Suprapubic skin (tissue), 4 donors: ENCODE data around the gene RHEB. TPM values are rescaled to one million over a fixed set of nuclear protein-coding genes. Genes with fewer than 3 reads are reported as not detected.

Source experiments
- DNase-seq, 2 donors: peaks; one replicate each; pipeline ENCODE4 v3.0.0-alpha.2; 2019; ENCODE audit warnings: low spot score in 2 of 2
- H3K27ac ChIP-seq: fragments of 200-600 bp; sonication (generic); one replicate; pipeline ENCODE4 v1.5.1; 2019
- H3K27me3 ChIP-seq: fragments of 200-600 bp; sonication (generic); one replicate; pipeline ENCODE4 v1.5.1; 2019
- H3K36me3 ChIP-seq: fragments of 200-600 bp; sonication (generic); one replicate; pipeline ENCODE4 v1.5.1; 2019
- H3K4me1 ChIP-seq: fragments of 200-600 bp; sonication (generic); one replicate; pipeline ENCODE4 v1.5.1; 2019
- H3K4me3 ChIP-seq: fragments of 200-600 bp; sonication (generic); one replicate; pipeline ENCODE4 v1.5.1; 2019; ENCODE audit warnings: mild to moderate bottlenecking
- H3K9me3 ChIP-seq: fragments of 200-600 bp; sonication (generic); one replicate; pipeline ENCODE4 v1.5.1; 2019
- EP300 ChIP-seq: sonication (generic); formaldehyde crosslinking; IDR thresholded peaks from one replicate; pipeline ENCODE4 v1.6.1; 2017; ENCODE audit warnings: antibody characterized with exemption
- POLR2A ChIP-seq, 2 donors: fragments of 450-650 bp; IDR thresholded peaks; one replicate each; pipeline ENCODE4 v1.6.1; 2017; ENCODE audit warnings: antibody characterized with exemption in 2 of 2, mild to moderate bottlenecking in 2 of 2, moderate library complexity in 2 of 2
- POLR2AphosphoS5 ChIP-seq, 3 donors: sonication (generic); formaldehyde crosslinking; IDR thresholded peaks; one replicate each; pipeline ENCODE4 v1.6.1; 2017; ENCODE audit warnings: antibody characterized with exemption in 3 of 3
- WGBS: methylation state at CpG from one replicate; pipeline ENCODE4 v1.1.5; 2018; 5-methylcytosine and 5-hydroxymethylcytosine counted together
- total RNA-seq, 4 donors: library from RNA; depleted of rRNA; stranded (reverse); fragments of >200 nt; gene quantifications; one replicate each; pipeline ENCODE4 v1.1.0, GENCODE V29; 2016
- TF ChIP-seq, protein P1 (sequence below), 2 donors: fragments of 200-600 bp in 1 of 2; fragments of 450-650 bp in 1 of 2; sonication (generic) in 1 of 2; IDR thresholded peaks; one replicate each; pipeline ENCODE4 v1.5.1; 2016 to 2019; ENCODE audit warnings: antibody characterized with exemption in 2 of 2, mild to moderate bottlenecking in 1 of 2, moderate library complexity in 1 of 2

RHEB gene
- total RNA-seq, 4 donors from 2014 or later, result 46.5 to 62.2 (median 53.9) TPM

DNA sequence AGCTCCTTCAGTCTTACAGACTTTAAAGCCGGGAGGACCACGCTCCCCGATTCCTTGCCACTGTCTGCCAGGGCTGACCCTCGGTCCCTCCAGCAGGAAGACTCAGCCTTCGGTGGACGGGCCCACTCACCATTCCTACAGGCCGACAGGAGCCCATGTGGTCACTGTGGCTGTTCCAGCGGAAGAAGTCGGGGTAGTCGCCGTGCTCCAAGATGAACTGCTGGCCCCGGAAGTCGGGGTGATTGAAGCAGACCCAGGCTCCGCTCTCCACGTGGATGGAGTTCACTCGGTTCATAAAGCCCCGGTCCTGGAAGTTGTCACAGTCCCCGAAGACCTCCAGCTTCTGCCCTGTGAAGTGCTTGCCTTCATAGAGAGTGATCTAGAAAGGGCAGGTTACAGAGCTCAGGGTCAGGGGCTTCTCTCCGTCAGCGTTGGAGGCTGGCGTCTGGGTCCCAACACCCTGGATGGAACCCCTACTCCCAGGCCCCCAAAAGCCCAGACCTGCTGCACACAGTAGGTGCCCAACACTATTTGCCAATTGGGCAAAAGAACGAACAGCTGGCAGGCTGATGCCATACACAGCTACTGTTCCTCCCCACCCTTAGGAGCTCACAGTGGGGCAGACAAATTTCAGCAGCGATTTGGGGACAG lies 81.7 kb downstream of the RHEB start:
- H3K36me3 ChIP-seq, result no peaks in the 10 kb centered on the region
- H3K4me1 ChIP-seq, result peaks cover 24% of the 10 kb centered on the region
- H3K4me3 ChIP-seq, result no peak overlapping the region
- WGBS, result 89% methylated on average over 21 of the region's 23 CpGs
- no peaks in the 10 kb centered on the region for H3K9me3 ChIP-seq
- peak; percentile 56 for DNase-seq
- no peak for TF ChIP-seq POLR2AphosphoS5 (IDR thresholded peaks at IDR 0.05)
- TF ChIP-seq EP300, result no peak
- TF ChIP-seq, protein P1, sequence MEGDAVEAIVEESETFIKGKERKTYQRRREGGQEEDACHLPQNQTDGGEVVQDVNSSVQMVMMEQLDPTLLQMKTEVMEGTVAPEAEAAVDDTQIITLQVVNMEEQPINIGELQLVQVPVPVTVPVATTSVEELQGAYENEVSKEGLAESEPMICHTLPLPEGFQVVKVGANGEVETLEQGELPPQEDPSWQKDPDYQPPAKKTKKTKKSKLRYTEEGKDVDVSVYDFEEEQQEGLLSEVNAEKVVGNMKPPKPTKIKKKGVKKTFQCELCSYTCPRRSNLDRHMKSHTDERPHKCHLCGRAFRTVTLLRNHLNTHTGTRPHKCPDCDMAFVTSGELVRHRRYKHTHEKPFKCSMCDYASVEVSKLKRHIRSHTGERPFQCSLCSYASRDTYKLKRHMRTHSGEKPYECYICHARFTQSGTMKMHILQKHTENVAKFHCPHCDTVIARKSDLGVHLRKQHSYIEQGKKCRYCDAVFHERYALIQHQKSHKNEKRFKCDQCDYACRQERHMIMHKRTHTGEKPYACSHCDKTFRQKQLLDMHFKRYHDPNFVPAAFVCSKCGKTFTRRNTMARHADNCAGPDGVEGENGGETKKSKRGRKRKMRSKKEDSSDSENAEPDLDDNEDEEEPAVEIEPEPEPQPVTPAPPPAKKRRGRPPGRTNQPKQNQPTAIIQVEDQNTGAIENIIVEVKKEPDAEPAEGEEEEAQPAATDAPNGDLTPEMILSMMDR (IDR thresholded peaks at IDR 0.05), result no peak
- TF ChIP-seq POLR2A (IDR thresholded peaks at IDR 0.05), result no peak
- peaks cover 18% of the 10 kb centered on the region for H3K27me3 ChIP-seq
- H3K27ac ChIP-seq, result no peak overlapping the region

DNA sequence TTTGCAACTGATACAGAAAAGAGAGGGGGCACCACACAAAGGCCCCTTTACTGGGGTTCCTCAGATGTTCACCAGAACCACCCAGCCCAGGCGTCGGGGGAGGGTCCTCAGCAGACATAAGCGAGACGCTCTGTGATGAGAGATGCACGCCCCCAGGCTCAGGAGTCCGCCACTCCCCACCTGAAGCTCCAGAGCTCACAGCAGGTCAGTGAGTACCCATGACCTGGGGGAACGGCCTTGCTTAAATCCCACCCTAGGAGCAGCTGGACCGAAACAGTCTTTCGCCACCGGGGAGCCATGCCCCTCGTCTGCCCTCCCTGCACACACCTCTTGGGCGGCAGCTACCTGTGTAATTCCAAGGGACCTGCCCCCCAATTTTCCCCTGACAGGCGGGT lies 82.5 kb downstream of the RHEB start:
- 83% methylated on average over 8 of the region's 13 CpGs for WGBS
- no peaks in the 10 kb centered on the region for H3K36me3 ChIP-seq
- no peaks in the 10 kb centered on the region for H3K9me3 ChIP-seq
- TF ChIP-seq EP300, result no peak
- H3K4me1 ChIP-seq, result peaks cover 26% of the 10 kb centered on the region
- peak in 1 of 2 donors; percentile 53 for DNase-seq
- no peak overlapping the region for H3K27ac ChIP-seq
- H3K4me3 ChIP-seq, result no peak overlapping the region
- H3K27me3 ChIP-seq, result peaks cover 18% of the 10 kb centered on the region

DNA sequence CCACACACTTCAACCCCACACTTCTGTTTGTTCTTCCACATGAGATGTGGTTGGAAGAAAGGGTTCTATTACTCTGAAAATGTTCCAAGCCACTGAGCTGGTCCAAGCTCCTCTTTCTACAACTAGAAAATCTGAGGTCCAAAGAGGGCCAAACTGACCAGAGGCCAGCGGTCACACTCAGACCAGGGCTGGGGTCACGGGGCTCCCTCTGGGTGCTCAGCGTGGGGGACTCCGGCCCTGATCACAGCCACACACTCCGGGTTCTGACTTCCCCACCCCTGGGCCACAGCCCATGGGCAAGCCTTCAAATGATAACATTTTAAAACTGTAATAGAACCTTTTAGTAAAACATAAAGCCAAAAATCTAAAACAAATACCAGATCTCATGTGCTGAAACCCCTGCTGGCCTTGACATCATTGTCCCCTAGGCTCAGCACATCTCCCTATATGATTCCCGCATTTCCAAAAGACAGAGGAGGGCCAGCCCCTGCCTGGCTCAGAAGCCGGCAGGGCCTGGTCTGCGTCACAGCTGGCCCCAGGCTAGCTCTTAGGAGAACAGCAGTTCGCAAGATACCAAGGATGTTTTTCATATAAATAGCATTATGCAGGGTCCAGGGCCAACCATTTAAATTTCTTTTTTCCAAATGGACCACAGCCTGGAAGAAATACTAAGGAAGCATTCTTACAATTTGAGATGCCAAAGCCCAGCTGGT lies 83.1 kb downstream of the RHEB start:
- WGBS, result 81% methylated on average over 9 of the region's 9 CpGs
- H3K4me1 ChIP-seq, result peaks cover 26% of the 10 kb centered on the region
- DNase-seq, result no peak
- H3K27ac ChIP-seq, result no peak overlapping the region
- peaks cover 18% of the 10 kb centered on the region for H3K27me3 ChIP-seq
- TF ChIP-seq, protein P1 (IDR thresholded peaks at IDR 0.05), result no peak
- TF ChIP-seq EP300 (no peak), POLR2AphosphoS5 (IDR thresholded peaks at IDR 0.05) (no peak)
- no peaks in the 10 kb centered on the region for H3K9me3 ChIP-seq
- H3K36me3 ChIP-seq, result no peaks in the 10 kb centered on the region
- no peak overlapping the region for H3K4me3 ChIP-seq

DNA sequence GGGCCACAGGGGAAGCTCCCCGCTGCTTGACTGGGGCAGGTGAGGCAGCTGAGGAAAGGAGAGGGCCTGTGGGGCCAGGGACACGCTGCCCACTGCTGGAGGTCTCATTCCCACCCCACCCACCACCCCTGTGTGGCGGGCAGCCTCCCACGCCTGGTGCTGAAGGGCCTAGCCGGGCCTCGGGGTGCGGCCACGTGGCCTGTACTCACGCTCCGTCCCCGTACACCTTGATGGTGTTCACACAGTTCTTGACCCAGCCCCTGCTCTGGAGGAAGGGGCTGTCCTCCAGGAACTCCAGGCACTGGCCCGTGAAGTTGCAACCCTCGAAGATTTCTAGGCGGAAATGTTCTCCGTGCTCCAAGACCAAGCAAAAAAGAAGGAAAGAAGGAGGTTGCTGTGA lies 83.7 kb downstream of the RHEB start:
- DNase-seq, result no peak
- TF ChIP-seq EP300 (no peak), POLR2AphosphoS5 (IDR thresholded peaks at IDR 0.05) (no peak), POLR2A (IDR thresholded peaks at IDR 0.05) (no peak)
- TF ChIP-seq, protein P1 (IDR thresholded peaks at IDR 0.05), result no peak

DNA sequence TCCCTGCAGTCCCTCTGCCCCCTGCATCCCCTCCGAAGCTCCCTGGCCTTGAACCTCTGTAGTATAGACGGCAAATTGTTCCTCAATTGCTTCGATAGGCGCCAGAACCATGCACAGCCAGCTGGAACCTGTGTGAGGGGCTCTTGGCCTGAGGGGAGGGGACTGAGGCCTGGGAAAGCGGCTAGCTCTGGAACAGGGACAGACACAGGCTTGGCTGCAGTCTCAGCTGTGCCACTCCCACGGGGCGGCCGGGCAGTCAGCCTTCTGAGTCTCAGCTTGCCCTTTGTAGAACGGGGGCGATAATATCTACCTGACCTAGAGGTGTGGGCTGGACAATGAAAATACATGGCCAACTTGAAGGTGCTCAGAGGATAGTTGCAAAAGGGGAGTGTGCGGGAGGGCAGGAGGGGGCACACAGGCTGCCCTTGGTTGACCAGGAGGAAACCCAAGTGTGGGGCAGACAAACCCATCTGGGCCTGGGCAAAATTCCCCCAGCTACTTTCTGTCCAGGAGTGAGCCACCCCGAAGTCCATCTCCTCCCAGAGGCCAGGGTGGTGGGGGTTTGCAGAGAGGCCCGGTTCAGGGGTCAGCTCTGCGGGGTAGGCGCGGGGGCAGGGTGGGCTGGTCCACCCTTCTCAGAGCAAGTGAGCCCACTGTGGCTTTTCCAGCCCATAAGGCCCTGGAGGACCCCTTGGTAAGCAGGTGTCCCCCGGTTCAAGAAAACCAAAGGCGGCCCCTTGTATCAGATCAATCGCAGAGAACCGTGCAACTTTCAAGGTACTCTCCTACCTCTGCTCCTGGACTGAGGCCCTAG lies 84.4 kb downstream of the RHEB start:
- no peaks in the 10 kb centered on the region for H3K36me3 ChIP-seq
- TF ChIP-seq EP300 (no peak), POLR2AphosphoS5 (IDR thresholded peaks at IDR 0.05) (no peak), POLR2A (IDR thresholded peaks at IDR 0.05) (no peak)
- TF ChIP-seq, protein P1 (IDR thresholded peaks at IDR 0.05), result no peak
- no peaks in the 10 kb centered on the region for H3K9me3 ChIP-seq
- H3K27me3 ChIP-seq, result peaks cover 13% of the 10 kb centered on the region
- no peak overlapping the region for H3K4me3 ChIP-seq
- peaks cover 14% of the 10 kb centered on the region for H3K4me1 ChIP-seq
- no peak overlapping the region for H3K27ac ChIP-seq
- WGBS, result 91% methylated on average over 13 of the region's 20 CpGs
- DNase-seq, result no peak

More for the DNA sequence above, 83.7 kb downstream of the RHEB start:
- peaks cover 21% of the 10 kb centered on the region for H3K4me1 ChIP-seq
- no peak overlapping the region for H3K4me3 ChIP-seq
- no peaks in the 10 kb centered on the region for H3K9me3 ChIP-seq
- no peak overlapping the region for H3K27ac ChIP-seq
- 82% methylated on average over 9 of the region's 15 CpGs for WGBS
- H3K27me3 ChIP-seq, result peaks cover 18% of the 10 kb centered on the region
- H3K36me3 ChIP-seq, result no peaks in the 10 kb centered on the region
